Eye (tissue), 1 donor: ENCODE results near the gene BMP6.
A peak's percentile ranks its signal among the peaks of the same experiment; 100 is the strongest.

Experiments
- DNase-seq: peaks from one replicate; pipeline ENCODE4 v3.0.0-alpha.2; 2015

BMP6 gene

GRCh38 chr6:7910298-7910653, 184.4 kb downstream of the BMP6 start:
- DNase-seq: peak; percentile 58

DNA sequence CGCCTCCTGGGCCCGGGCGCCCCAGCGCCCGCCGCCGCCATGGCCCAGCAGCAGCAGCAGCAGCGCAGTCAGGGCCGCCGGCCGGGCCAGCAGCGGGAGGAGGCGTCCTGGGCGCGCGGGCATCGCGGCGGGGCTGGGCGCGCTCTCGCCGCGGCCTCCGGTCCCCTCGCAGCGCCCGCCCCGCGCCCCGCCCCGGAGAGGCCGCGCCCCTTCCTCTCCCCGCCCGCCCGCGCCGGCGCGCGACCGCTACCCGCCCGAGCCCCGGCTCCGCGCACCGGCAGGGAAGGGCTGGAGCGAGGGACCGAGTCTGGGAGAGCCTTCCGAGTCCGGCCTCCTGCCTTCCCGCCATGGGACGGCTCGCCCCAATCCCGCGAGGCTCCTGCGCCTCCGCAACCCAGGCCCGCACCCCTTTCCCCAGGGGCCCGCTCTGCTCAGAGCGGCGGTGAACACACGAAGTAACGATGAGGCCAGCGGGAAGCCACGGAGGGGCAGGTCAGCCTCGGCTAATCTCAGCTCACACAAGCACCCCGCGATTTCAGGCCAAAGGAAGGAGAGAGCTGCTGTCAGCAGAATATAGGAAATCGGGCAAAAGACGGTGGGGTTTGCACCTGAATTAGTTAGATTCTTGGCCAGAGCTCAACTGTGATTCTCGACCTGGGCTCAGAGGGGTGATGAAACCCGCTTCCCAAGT, 184.9 kb downstream of the BMP6 start, which contains the start of gene TXNDC5:
TXNDC5 (minus strand) TSS at position 135 of the 691 bp plus-strand sequence; CDS start at position 123, 12 bp downstream.
- peak; percentile 87 for DNase-seq

DNA sequence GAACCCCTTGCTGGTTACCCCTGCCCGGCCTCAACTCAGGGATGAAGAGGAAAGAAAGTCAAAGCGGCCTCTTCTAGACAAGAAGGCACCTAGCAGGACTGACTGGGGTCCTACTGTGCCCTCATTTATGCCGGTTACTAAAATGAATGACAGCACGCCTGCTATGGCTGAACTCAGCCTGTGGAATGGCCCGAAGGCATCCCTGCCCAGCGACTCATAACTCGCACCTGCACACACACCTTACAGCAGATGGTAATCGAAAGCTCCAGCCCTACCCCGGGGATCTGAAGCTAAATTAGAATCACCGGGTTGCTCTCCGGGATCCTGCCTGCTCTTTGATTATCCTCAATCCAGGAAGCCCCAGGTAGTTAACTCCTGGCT, 185.4 kb downstream of the BMP6 start:
- DNase-seq: no peak

- no peak for DNase-seq
Observed at GRCh38 chr6:7912024-7912423, 186.1 kb downstream of the BMP6 start.

DNA sequence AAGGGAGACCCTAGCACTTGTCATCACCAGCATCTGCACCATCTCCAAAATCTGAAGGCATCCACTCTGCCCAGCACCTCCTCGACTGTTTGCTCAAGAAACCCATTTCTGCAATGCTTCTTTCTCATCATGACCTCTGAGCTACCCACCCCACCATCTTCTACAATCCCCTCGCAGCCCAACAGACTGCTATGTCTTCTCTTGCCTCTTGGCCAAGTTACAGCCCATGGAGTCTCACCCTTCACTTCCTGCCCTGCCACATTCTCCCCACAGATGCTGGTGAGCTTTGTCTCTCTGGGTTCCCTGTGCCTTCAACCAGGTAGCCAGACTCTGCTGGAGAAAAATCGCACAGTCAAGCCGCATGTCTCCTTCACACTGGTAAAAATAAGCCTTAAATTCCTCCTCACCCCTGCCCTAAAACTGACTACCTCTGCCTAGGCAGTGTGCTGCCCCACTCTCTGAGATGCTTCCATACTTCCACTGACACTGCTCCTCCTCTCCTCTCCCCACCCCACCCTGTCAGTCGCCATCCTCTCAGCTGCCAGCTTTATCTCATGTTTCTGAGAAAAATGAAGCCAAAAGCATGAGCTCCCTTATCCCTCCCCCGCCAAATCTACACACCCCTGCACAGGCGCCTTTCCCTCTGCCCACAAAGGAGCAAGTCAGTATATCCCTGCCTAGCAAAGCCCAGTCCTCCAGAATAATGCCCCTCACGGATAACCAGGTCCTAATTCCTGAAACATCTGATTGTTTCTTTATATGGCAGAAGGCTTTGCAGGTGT, 187.0 kb downstream of the BMP6 start:
- DNase-seq: no peak

GRCh38 chr6:7914311-7914710, 188.4 kb downstream of the BMP6 start:
- no peak for DNase-seq

- DNase-seq: no peak
Observed at GRCh38 chr6:7914991-7915789, 189.3 kb downstream of the BMP6 start.

DNA sequence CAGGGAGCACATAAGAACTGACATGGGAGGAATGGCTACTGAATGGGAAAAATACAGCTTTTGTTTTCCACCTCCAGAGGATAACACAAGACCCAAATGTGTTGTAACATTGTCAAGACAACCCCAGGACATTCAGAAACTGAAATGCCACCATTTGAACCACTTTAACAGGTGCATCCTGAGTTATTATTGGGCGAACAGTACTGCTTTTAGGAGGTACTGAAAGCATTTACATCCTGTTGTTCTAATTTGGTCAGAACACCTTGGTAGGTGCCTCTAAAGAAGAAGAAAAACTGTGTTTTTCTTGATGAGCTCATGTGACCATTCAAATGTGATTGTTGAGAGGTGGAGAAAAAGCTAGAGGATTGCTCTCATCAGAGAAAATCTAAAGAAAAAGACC, 191.1 kb downstream of the BMP6 start:
- DNase-seq: no peak

- no peak for DNase-seq
Observed at GRCh38 chr6:7917729-7918128, 191.8 kb downstream of the BMP6 start.

DNA sequence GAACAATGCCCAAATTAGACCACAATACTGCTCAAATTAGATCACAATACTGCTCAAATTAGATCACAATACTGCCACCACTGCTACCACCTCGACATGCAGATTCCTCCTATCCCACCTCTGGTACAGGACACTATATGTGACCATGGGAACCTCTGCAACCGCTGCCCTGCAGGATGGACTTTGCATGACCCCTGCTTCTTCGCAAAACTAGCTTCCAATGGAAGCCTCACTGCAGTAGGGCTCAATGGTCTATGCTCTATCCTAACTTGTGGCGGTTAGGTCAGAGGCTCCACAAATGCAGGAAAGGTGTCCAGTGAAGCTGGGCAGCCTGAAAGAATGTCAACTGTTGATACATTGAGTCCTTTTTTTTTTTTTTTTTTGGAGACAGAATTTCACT, 192.5 kb downstream of the BMP6 start:
- DNase-seq: no peak

- DNase-seq: no peak
Observed at GRCh38 chr6:7919871-7920270, 194.0 kb downstream of the BMP6 start.

DNA sequence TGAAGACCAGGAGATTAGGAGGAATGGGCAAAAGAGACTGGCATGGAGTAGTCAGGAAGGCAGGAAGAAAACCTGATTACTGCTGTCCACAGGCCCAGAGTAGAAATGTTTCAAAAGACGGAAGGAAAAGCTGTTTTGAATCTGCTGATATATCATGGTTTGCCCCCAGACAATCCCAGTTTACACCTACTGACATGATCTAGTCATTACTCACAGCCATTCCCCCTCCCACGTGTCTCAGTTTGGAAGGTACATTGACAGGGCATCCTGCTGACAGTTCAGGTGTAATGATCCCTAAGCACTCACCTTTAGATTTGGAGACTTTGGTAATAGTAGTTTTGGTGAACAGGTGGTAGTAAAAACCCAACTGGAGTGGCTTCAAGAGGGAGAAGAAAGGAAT, 194.5 kb downstream of the BMP6 start:
- DNase-seq: no peak

GRCh38 chr6:7921046-7921445, 195.1 kb downstream of the BMP6 start:
- DNase-seq: no peak

- DNase-seq: no peak
Observed at GRCh38 chr6:7921632-7922092, 195.8 kb downstream of the BMP6 start.

DNA sequence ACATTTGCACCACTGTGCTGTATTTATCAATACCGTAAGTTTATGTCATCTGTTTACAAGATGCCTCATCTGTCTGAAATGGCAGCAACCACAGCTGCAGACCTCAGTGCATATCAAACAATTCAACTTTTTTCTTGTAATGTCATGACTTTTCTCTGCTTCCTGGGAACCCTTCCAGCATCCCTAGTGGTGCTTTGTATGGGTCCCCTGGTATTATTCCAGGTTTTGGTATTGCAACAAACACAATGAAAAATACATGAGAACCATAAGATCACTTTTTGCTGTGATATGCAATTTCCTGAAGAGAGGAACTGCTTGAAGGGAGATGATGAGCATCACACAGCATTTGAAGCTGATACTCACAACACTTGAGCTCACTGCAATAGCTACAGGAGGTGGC, 196.7 kb downstream of the BMP6 start:
- no peak for DNase-seq

DNA sequence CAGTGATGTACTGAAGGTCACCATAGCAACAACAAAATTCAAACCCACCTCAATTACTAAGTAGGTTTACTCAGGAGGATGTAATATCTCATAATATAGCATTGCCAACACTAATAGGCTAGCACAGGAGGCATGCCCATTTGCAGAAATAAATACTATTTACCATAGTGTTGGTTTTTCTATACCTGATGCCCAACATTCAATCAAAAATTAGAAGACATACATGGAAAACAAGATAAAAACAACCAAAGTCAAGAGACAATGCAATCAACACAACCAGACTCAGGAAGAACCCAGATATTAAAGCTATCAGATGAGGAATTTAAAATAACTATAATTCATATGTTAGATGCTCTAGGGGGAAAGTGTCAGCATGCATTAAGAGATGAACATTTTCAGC, 199.0 kb downstream of the BMP6 start:
- no peak for DNase-seq
